ENCODE measurements around the gene FRMD4B.

FRMD4B gene

DNA sequence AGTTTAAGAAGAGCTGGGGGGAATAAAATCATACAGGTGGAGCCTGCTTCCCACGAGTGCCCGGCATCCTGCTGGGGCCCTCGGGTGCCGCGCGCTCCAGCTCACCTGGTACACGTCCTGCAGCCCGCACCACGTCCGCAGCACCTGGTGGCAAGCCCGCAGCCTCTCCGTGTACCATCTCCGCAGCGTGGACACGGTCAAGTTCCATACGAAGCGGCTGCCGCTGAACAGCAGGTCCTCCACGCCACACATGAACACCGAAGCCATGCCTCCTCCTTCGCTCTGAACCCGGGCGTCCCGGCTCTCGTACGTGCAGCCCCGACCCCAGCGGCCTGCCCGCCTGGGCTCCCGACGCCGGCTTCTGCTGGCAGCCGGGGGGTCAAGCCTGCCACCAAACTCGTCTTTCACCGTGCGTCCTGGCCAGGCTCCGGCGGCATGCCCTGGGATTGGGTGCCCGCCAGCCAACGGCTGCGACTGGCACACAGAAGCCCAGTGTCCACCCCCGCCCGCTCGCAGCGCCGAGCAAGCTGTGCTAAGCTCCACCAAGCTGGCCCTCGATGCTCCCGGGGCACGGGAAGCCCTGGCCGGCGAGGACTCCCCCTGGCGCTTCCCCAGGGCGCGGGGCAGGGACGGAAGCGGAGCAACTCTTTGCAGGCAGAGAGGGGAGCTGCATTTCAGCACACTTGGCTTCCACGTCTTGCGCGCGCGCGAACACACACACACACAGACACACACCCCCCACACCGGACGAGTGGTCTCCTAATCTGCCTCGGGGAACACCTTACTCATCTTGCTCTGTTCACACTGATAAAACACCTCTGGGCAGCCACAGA is at the start of gene FRMD4B:
FRMD4B (minus strand) TSS at position 366 of the 833 bp plus-strand sequence; CDS start at position 267, 99 bp downstream.
- TF ChIP-seq, protein P1, sequence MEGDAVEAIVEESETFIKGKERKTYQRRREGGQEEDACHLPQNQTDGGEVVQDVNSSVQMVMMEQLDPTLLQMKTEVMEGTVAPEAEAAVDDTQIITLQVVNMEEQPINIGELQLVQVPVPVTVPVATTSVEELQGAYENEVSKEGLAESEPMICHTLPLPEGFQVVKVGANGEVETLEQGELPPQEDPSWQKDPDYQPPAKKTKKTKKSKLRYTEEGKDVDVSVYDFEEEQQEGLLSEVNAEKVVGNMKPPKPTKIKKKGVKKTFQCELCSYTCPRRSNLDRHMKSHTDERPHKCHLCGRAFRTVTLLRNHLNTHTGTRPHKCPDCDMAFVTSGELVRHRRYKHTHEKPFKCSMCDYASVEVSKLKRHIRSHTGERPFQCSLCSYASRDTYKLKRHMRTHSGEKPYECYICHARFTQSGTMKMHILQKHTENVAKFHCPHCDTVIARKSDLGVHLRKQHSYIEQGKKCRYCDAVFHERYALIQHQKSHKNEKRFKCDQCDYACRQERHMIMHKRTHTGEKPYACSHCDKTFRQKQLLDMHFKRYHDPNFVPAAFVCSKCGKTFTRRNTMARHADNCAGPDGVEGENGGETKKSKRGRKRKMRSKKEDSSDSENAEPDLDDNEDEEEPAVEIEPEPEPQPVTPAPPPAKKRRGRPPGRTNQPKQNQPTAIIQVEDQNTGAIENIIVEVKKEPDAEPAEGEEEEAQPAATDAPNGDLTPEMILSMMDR (IDR thresholded peaks at IDR 0.05; ENCODE audit: control insufficient read depth, extremely low read depth, insufficient read depth): peak; percentile 9; the same call in 1 of the 2 replicates
- H3K4me3 ChIP-seq (ENCODE audit: low read depth, low read length): peak within 1 kb of the TSS; percentile 45
- peak; percentile 27 for DNase-seq (ENCODE audit: low read depth)

DNA sequence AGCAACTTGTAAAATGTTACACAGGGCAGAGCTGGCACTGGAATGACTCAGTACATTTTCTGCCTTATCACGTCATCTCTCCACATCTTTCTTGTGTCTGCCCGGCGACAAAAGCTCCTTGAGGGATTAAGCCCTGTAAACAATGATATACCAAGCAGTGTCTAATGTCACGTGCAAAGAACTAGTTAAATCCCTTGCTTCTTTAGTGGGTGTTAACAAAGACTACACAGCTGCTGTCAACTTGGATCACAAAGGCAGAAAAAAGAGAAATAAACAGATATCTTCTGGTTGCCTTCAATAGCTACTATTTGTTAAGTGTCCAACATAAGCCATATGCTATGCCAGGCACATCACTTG is 48.1 kb upstream of the FRMD4B start:
- no peak overlapping the region for H3K4me3 ChIP-seq (ENCODE audit: low read depth, low read length)
- TF ChIP-seq, protein P1 (IDR thresholded peaks at IDR 0.05; ENCODE audit: control insufficient read depth, extremely low read depth, insufficient read depth): no peak
- DNase-seq (ENCODE audit: low read depth): peak; percentile 61

DNA sequence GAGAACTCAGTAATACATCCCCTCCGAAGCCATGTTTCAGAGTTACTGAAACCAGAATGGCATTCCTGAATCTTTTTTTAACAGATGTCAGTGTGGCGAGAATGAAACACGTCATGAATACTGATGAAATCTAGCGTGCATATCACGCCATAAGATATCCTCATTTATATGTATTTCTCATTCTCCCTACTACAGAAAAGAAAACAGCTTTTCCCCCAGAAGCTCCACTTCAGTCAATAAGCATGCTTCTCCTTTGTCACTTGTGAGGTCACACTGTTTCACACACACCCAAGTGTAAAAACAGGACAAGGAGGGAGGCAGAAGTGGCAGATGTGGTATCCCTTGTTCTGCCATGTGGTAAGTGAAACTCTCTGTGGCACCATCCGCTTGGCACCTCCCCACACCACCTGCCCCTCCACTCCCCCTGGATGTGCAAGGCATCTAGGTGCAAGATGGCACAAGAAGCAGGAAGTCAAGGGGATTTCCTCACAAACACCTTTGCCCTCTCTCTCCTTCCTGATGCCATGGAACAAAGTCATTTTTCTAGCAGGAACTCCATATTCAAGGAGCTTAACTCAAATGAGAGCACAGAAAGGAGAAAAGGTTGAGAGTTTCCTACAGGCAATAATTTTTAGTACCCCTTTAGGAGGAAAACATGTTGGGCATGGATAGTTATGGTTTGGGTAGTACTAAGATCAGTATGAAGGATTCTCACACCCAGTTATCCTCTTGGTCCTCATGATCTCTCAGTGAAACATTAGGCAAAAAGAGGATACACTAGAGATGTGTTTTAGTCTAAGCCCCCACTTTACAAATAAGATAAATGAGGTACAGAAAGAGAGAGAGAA is 47.5 kb upstream of the FRMD4B start:
- TF ChIP-seq, protein P1 (IDR thresholded peaks at IDR 0.05; ENCODE audit: control insufficient read depth, extremely low read depth, insufficient read depth): no peak
- DNase-seq (ENCODE audit: low read depth): no peak
- no peak overlapping the region for H3K4me3 ChIP-seq (ENCODE audit: low read depth, low read length)

DNA sequence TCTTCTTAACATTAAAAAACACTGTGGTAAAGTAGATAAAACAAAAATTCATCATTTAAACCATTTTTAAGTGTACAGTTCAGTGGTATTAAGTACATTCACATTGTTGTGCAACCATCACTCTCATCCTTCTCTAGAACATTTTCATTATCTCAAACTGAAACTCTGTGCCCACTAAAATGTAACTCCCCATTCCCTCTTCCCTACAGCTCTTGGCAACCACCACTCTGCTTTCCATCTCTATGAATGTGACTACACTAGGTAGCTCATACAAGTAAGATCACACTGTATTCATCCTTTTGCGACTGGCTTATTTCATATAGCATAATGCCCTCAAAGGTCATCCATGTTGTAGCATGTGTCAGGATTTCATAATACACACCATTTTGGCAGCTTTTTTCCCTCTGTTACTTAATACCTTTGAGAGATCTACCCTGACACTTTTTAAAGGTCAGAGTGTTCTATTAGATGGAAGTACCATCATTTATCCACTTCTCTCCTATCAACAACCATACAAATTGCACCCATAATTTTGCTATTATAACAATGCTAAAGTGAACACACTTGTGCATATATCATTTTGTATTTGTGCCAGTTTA is 42.9 kb upstream of the FRMD4B start:
- no peak for DNase-seq (ENCODE audit: low read depth)
- TF ChIP-seq, protein P1 (IDR thresholded peaks at IDR 0.05; ENCODE audit: control insufficient read depth, extremely low read depth, insufficient read depth): no peak
- H3K4me3 ChIP-seq (ENCODE audit: low read depth, low read length): no peak overlapping the region

DNA sequence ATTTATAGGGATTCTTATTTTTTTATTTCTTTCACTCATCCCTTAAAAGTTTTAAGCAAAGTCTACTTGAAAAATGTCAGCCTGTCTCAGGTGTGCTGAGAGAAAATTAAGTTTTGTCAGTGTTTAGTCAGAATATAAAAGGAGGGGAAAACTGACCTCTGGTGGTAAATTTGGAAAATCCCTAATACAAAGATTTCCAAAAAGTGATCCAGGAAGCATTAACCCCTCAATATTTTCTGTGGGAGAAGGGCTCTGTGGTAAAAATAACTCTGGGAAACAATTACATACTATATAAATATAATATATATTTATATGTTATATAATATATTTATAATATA is 41.0 kb upstream of the FRMD4B start:
- TF ChIP-seq, protein P1 (IDR thresholded peaks at IDR 0.05; ENCODE audit: control insufficient read depth, extremely low read depth, insufficient read depth): peak; percentile 40
- no peak overlapping the region for H3K4me3 ChIP-seq (ENCODE audit: low read depth, low read length)
- DNase-seq (ENCODE audit: low read depth): no peak

DNA sequence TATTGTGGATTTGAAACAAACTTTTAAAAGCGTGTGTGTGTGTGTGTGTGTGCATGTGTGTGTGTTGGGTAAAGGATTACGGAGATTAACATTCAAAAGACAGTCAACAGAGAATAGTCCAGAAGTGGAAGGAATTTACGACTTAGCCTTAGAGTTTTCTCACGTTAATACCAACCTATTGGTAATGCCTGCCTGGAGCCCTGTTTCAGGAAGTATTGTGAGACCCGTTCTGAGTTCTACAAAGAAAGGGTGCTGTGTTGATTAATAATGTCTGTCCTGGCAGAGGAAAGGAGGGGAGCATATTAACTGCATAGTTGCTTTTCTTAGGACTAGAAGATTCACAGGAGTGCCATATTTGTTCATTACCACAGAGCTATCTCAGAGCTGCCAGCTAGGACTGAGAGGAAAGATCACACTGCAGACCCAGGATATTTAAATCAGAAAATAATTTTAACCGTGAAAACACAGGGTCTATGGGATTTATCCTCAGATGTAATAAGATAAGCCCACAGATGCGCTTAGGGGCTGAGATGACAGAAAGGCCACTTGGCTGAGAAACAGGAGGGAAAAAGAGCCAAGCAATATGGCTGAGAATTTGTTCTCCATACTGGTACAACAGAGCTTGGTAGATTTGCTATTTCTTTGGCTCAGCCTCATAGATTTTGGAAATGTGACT is 40.5 kb upstream of the FRMD4B start:
- TF ChIP-seq, protein P1 (IDR thresholded peaks at IDR 0.05; ENCODE audit: control insufficient read depth, extremely low read depth, insufficient read depth): no peak
- H3K4me3 ChIP-seq (ENCODE audit: low read depth, low read length): no peak overlapping the region
- no peak for DNase-seq (ENCODE audit: low read depth)
